Germinal center (tissue), 1 donor: Measurements from ENCODE around the gene P2RX4.
"Not testable (repeated sequence)": the region's sequence is repeated elsewhere in the genome, so short reads cannot be mapped to it uniquely, and the experiment has no call there.

ENCODE experiments used
- DNase-seq: peaks from one replicate; pipeline ENCODE4 v3.0.0; 2012; ENCODE audit warnings: mixed read lengths, low spot score

The P2RX4 gene

GRCh38 chr12:121188227-121188626, 21.7 kb upstream of the P2RX4 start:
- no peak for DNase-seq

GRCh38 chr12:121189131-121189530, 20.8 kb upstream of the P2RX4 start:
- DNase-seq, result no peak

GRCh38 chr12:121189619-121190155, 20.2 kb upstream of the P2RX4 start:
- no peak for DNase-seq

- DNase-seq, result peak; percentile 29
Observed at GRCh38 chr12:121190523-121191031, 19.4 kb upstream of the P2RX4 start.

- no peak for DNase-seq
Observed at GRCh38 chr12:121191151-121191550, 18.8 kb upstream of the P2RX4 start.

GRCh38 chr12:121196902-121197301, 13.0 kb upstream of the P2RX4 start:
- no peak for DNase-seq

GRCh38 chr12:121198949-121199348, 11.0 kb upstream of the P2RX4 start:
- no peak for DNase-seq

- DNase-seq, result not testable (repeated sequence)
Observed at GRCh38 chr12:121201140-121201539, 8.8 kb upstream of the P2RX4 start.

- no peak for DNase-seq
Observed at GRCh38 chr12:121202407-121203355, 7.2 kb upstream of the P2RX4 start.

- DNase-seq, result no peak
Observed at GRCh38 chr12:121203482-121203881, 6.4 kb upstream of the P2RX4 start.

- no peak for DNase-seq
Observed at GRCh38 chr12:121205491-121205890, 4.4 kb upstream of the P2RX4 start.

- not testable (repeated sequence) for DNase-seq
Observed at GRCh38 chr12:121208571-121208970, 1.4 kb upstream of the P2RX4 start.

- DNase-seq, result no peak
Observed at GRCh38 chr12:121209221-121209620, 708 bp upstream of the P2RX4 start.

- DNase-seq, result no peak
Observed at GRCh38 chr12:121212875-121213274, 2.9 kb downstream of the P2RX4 start.

- no peak for DNase-seq
Observed at GRCh38 chr12:121214166-121214777, 4.3 kb downstream of the P2RX4 start.

GRCh38 chr12:121214855-121215745, 5.2 kb downstream of the P2RX4 start:
- DNase-seq, result no peak

GRCh38 chr12:121216102-121216501, 6.2 kb downstream of the P2RX4 start:
- DNase-seq, result no peak

- no peak for DNase-seq
Observed at GRCh38 chr12:121217063-121217462, 7.1 kb downstream of the P2RX4 start.

- no peak for DNase-seq
Observed at GRCh38 chr12:121217761-121218160, 7.8 kb downstream of the P2RX4 start.

GRCh38 chr12:121218588-121219352, 8.8 kb downstream of the P2RX4 start:
- DNase-seq, result no peak

- no peak for DNase-seq
Observed at GRCh38 chr12:121219353-121219986, 9.5 kb downstream of the P2RX4 start.
